Liver (tissue), 9 donors: Measurements from ENCODE around the gene PSMA5. TPM values are rescaled to one million over a fixed set of nuclear protein-coding genes. Genes with fewer than 3 reads are reported as not detected.

Experiments
- DNase-seq: peaks from one replicate; pipeline ENCODE4 v3.0.0-alpha.2; 2017; ENCODE audit warnings: low spot score
- H3K27ac ChIP-seq, 2 donors: one replicate each; pipeline ENCODE4 v1.7.0; 2013; ENCODE audit warnings: inconsistent platforms in 2 of 2, low read length in 2 of 2, control low read depth in 1 of 2, low read depth in 1 of 2, mild to moderate bottlenecking in 1 of 2
- H3K27me3 ChIP-seq, 4 donors: one replicate each; pipeline versions ENCODE4 v1.6.1 to v1.7.0; 2013; ENCODE audit warnings: low read length in 3 of 4, inconsistent platforms in 1 of 4, mild to moderate bottlenecking in 1 of 4, moderate library complexity in 1 of 4; ENCODE audit not compliant: control insufficient read depth in 4 of 4, insufficient read depth in 4 of 4
- H3K36me3 ChIP-seq, 4 donors: one replicate each; pipeline versions ENCODE4 v1.6.1 to v1.7.0; 2013; ENCODE audit warnings: low read length in 3 of 4, mild to moderate bottlenecking in 3 of 4, low read depth in 1 of 4, moderate library complexity in 1 of 4; ENCODE audit not compliant: control insufficient read depth in 4 of 4, insufficient read depth in 3 of 4
- H3K4me1 ChIP-seq, 4 donors: one replicate each; pipeline versions ENCODE4 v1.6.1 to v1.7.0; 2013; ENCODE audit warnings: low read length in 3 of 4, mild to moderate bottlenecking in 3 of 4, moderate library complexity in 1 of 4; ENCODE audit not compliant: control insufficient read depth in 4 of 4, insufficient read depth in 4 of 4
- H3K4me3 ChIP-seq, 3 donors: one replicate each; pipeline versions ENCODE4 v1.6.1 to v1.7.0; 2013; ENCODE audit warnings: low read length in 3 of 3, control low read depth in 1 of 3, low read depth in 1 of 3, mild to moderate bottlenecking in 1 of 3
- H3K9ac ChIP-seq, 2 donors: one replicate each; pipeline ENCODE4 v1.7.0; 2013; ENCODE audit warnings: low read length in 2 of 2, mild to moderate bottlenecking in 2 of 2, moderate library complexity in 2 of 2, control low read depth in 1 of 2, low read depth in 1 of 2
- H3K9me3 ChIP-seq, 4 donors: one replicate each; pipeline versions ENCODE4 v1.6.1 to v1.7.0; 2013; ENCODE audit warnings: low read length in 3 of 4; ENCODE audit not compliant: control insufficient read depth in 4 of 4
- EGR1 ChIP-seq, 2 donors: IDR thresholded peaks; 2 replicates each; pipeline ENCODE4 v1.6.1; 2016 to 2018; ENCODE audit warnings: antibody characterized with exemption in 2 of 2, low read depth in 2 of 2
- FOXA1 ChIP-seq: IDR thresholded peaks from 2 replicates; pipeline ENCODE4 v1.6.1; 2016; ENCODE audit warnings: antibody characterized with exemption
- FOXA2 ChIP-seq: IDR thresholded peaks from 2 replicates; pipeline ENCODE4 v1.6.1; 2016; ENCODE audit warnings: antibody characterized with exemption
- GABPA ChIP-seq, 2 donors: IDR thresholded peaks in 1 of 2; conservative IDR thresholded peaks in 1 of 2; 2 replicates each; pipeline ENCODE4 v1.6.1; 2016; ENCODE audit warnings: antibody characterized with exemption in 2 of 2, mild to moderate bottlenecking in 1 of 2, moderate library complexity in 1 of 2
- HNF4A ChIP-seq, 2 donors: conservative IDR thresholded peaks; 2 replicates each; pipeline ENCODE4 v1.6.1; 2016; ENCODE audit warnings: antibody characterized with exemption in 2 of 2, mild to moderate bottlenecking in 2 of 2
- HNF4G ChIP-seq: IDR thresholded peaks from 2 replicates; pipeline ENCODE4 v1.6.1; 2016; ENCODE audit warnings: antibody characterized with exemption
- JUND ChIP-seq, 2 donors: IDR thresholded peaks; 2 replicates each; pipeline ENCODE4 v1.6.1; 2016; ENCODE audit warnings: antibody characterized with exemption in 2 of 2
- NR2F2 ChIP-seq: IDR thresholded peaks from 2 replicates; pipeline ENCODE4 v1.6.1; 2016; ENCODE audit warnings: antibody characterized with exemption
- RAD21 ChIP-seq, 2 donors: IDR thresholded peaks; 2 replicates each; pipeline ENCODE4 v1.6.1; 2016; ENCODE audit warnings: antibody characterized with exemption in 2 of 2, mild to moderate bottlenecking in 2 of 2
- RXRA ChIP-seq, 2 donors: IDR thresholded peaks; 2 replicates each; pipeline ENCODE4 v1.6.1; 2017 to 2018; ENCODE audit warnings: antibody characterized with exemption in 2 of 2, mild to moderate bottlenecking in 1 of 2
- SP1 ChIP-seq: IDR thresholded peaks from 2 replicates; pipeline ENCODE4 v1.6.1; 2018; ENCODE audit warnings: antibody characterized with exemption, mild to moderate bottlenecking
- TAF1 ChIP-seq: conservative IDR thresholded peaks from 2 replicates; pipeline ENCODE4 v1.6.1; 2016; ENCODE audit warnings: antibody characterized with exemption, mild to moderate bottlenecking
- YY1 ChIP-seq: IDR thresholded peaks from 2 replicates; pipeline ENCODE4 v1.6.1; 2016; ENCODE audit warnings: antibody characterized with exemption, mild to moderate bottlenecking
- WGBS: extraction: QIAGEN DNeasy Blood & Tissue Kit; methylation state at CpG from one replicate; pipeline ENCODE4 v1.1.7; 2013; 5-methylcytosine and 5-hydroxymethylcytosine counted together
- polyA plus RNA-seq, 2 donors: library from polyadenylated mRNA; stranded (reverse) in 1 of 2; unstranded in 1 of 2; fragments of 200-250 nt in 1 of 2; fragments of >200 nt in 1 of 2; fragmentation: Nextera tagmentation in 1 of 2; extraction: Ambion mirVana in 1 of 2; gene quantifications; one replicate each; pipeline versions ENCODE4 v1.2.1 to v1.2.3, GENCODE V29; 2013 to 2015
- total RNA-seq, 2 donors: library from RNA; depleted of rRNA; stranded (reverse); fragments of >200 nt; gene quantifications; one replicate each; pipeline ENCODE4 v1.2.3, GENCODE V29; 2014
- TF ChIP-seq, protein P1 (sequence below): IDR thresholded peaks from 2 replicates; pipeline ENCODE4 v1.6.1; 2016; ENCODE audit warnings: antibody characterized with exemption
- TF ChIP-seq, protein P2 (sequence below): fragments of 150-350 bp; IDR thresholded peaks from 2 replicates; pipeline ENCODE4 v1.5.1; 2017; ENCODE audit warnings: improper control_type of control experiment, low read depth, low read length; ENCODE audit not compliant: missing input control
- TF ChIP-seq, protein P3 (sequence below): IDR thresholded peaks from 2 replicates; pipeline ENCODE4 v1.6.1; 2016; ENCODE audit warnings: antibody characterized with exemption
- TF ChIP-seq, protein P4 (sequence below): IDR thresholded peaks from 2 replicates; pipeline ENCODE4 v1.6.1; 2016; ENCODE audit warnings: antibody characterized with exemption, mild to moderate bottlenecking
- TF ChIP-seq, protein P5 (sequence below): IDR thresholded peaks from 2 replicates; pipeline ENCODE4 v1.6.1; 2016; ENCODE audit warnings: antibody characterized with exemption
- donor health status: healthy.
- donor health status: healthy.
- donor health status: healthy.
- donor health status: healthy.
- donor health status: healthy.

The PSMA5 gene
- total and polyA plus RNA-seq, 4 donors = 26.3 to 88.6 (median 67.9) TPM

DNA sequence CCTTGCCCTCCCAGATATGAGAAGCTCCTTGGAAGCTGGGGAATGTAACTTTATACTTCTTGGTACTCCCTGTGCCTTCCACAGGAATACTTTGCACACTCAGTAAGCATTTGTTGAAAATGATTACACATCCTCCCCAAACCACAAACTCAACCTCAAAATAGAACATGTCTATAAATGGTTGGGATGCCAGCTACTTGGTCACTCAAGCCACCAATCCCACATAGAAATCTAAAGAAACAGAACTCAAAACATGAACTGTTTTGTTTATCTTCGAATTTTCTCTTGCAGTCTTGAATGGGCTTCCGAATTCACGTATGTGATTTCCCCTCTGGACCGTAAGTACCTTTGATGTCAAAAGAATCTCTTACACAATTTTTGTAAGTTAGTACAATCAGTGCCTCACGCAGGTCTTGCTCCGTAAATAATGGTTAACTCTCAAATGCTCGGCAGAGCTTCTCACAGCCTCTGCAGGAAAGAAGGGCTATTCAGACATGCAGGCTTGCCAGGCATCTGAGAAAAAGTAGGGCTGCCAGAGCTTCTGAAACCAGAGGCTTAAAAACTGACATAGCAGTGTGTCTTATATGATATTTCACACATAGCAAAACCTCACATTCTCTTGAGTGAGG, 55.4 kb downstream of the PSMA5 start (continued):
- TF ChIP-seq EGR1 (IDR thresholded peaks at IDR 0.05; ENCODE audit: low read depth in 2 of 2) (no peak), RAD21 (IDR thresholded peaks at IDR 0.05) (no peak), JUND (IDR thresholded peaks at IDR 0.05) (no peak), FOXA2 (no peak), YY1 (no peak)

DNA sequence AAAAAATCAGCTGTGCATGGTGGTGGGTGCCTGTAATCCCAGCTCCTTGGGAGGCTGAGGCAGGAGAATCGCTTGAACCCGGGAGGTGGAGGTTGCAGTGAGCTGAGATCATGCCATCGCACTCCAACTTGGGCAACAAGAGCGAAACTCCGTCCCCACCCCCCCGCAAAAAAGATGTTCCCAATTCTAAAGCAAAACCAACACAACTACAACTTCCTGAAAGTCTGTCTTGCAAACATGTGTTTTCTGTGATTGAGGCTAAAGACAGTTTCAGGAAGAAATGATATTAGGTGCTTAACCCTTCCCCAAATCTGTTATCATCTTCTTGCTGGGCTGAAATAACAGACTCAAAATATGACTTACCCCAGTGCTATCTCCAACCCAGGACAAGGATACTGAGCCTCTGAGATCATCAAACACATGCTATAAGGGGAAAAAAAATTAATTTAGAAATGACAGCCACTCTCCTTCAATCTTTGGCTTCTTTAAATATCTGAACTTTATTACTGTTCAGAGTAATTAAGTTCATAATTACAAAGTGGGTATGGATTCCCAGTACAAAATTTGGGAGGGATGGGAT, 57.0 kb downstream of the PSMA5 start:
- Histone ChIP-seq H3K9ac (no peak overlapping the region), H3K4me1 (peaks cover 0 to 4% (median 3%) of the 10 kb centered on the region in 4 donors), H3K27ac (no peak overlapping the region), H3K9me3 (no peaks in the 10 kb centered on the region), H3K27me3 (no peaks in the 10 kb centered on the region), H3K4me3 (no peak overlapping the region), H3K36me3 (no peaks in the 10 kb centered on the region)
- TF ChIP-seq SP1 (no peak), GABPA (IDR thresholded peaks at IDR 0.05 in 1 of 2, conservative IDR thresholded peaks at IDR 0.05 in 1 of 2) (no peak), YY1 (no peak), JUND (IDR thresholded peaks at IDR 0.05) (no peak), HNF4A (conservative IDR thresholded peaks at IDR 0.05) (no peak), NR2F2 (no peak), FOXA1 (no peak), TAF1 (no peak), RXRA (IDR thresholded peaks at IDR 0.05) (no peak), EGR1 (IDR thresholded peaks at IDR 0.05; ENCODE audit: low read depth in 2 of 2) (no peak), FOXA2 (no peak), HNF4G (no peak), RAD21 (IDR thresholded peaks at IDR 0.05) (no peak)
- TF ChIP-seq, protein P1, sequence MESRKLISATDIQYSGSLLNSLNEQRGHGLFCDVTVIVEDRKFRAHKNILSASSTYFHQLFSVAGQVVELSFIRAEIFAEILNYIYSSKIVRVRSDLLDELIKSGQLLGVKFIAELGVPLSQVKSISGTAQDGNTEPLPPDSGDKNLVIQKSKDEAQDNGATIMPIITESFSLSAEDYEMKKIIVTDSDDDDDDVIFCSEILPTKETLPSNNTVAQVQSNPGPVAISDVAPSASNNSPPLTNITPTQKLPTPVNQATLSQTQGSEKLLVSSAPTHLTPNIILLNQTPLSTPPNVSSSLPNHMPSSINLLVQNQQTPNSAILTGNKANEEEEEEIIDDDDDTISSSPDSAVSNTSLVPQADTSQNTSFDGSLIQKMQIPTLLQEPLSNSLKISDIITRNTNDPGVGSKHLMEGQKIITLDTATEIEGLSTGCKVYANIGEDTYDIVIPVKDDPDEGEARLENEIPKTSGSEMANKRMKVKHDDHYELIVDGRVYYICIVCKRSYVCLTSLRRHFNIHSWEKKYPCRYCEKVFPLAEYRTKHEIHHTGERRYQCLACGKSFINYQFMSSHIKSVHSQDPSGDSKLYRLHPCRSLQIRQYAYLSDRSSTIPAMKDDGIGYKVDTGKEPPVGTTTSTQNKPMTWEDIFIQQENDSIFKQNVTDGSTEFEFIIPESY = no peak
- TF ChIP-seq, protein P2, sequence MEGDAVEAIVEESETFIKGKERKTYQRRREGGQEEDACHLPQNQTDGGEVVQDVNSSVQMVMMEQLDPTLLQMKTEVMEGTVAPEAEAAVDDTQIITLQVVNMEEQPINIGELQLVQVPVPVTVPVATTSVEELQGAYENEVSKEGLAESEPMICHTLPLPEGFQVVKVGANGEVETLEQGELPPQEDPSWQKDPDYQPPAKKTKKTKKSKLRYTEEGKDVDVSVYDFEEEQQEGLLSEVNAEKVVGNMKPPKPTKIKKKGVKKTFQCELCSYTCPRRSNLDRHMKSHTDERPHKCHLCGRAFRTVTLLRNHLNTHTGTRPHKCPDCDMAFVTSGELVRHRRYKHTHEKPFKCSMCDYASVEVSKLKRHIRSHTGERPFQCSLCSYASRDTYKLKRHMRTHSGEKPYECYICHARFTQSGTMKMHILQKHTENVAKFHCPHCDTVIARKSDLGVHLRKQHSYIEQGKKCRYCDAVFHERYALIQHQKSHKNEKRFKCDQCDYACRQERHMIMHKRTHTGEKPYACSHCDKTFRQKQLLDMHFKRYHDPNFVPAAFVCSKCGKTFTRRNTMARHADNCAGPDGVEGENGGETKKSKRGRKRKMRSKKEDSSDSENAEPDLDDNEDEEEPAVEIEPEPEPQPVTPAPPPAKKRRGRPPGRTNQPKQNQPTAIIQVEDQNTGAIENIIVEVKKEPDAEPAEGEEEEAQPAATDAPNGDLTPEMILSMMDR = no peak
- TF ChIP-seq, protein P3, sequence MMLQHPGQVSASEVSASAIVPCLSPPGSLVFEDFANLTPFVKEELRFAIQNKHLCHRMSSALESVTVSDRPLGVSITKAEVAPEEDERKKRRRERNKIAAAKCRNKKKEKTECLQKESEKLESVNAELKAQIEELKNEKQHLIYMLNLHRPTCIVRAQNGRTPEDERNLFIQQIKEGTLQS = no peak
- TF ChIP-seq, protein P4, sequence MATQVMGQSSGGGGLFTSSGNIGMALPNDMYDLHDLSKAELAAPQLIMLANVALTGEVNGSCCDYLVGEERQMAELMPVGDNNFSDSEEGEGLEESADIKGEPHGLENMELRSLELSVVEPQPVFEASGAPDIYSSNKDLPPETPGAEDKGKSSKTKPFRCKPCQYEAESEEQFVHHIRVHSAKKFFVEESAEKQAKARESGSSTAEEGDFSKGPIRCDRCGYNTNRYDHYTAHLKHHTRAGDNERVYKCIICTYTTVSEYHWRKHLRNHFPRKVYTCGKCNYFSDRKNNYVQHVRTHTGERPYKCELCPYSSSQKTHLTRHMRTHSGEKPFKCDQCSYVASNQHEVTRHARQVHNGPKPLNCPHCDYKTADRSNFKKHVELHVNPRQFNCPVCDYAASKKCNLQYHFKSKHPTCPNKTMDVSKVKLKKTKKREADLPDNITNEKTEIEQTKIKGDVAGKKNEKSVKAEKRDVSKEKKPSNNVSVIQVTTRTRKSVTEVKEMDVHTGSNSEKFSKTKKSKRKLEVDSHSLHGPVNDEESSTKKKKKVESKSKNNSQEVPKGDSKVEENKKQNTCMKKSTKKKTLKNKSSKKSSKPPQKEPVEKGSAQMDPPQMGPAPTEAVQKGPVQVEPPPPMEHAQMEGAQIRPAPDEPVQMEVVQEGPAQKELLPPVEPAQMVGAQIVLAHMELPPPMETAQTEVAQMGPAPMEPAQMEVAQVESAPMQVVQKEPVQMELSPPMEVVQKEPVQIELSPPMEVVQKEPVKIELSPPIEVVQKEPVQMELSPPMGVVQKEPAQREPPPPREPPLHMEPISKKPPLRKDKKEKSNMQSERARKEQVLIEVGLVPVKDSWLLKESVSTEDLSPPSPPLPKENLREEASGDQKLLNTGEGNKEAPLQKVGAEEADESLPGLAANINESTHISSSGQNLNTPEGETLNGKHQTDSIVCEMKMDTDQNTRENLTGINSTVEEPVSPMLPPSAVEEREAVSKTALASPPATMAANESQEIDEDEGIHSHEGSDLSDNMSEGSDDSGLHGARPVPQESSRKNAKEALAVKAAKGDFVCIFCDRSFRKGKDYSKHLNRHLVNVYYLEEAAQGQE = no peak
- TF ChIP-seq, protein P5, sequence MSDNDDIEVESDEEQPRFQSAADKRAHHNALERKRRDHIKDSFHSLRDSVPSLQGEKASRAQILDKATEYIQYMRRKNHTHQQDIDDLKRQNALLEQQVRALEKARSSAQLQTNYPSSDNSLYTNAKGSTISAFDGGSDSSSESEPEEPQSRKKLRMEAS = no peak
- DNase-seq = no peak
- WGBS = 85% methylated on average over 6 of the region's 6 CpGs
